Fibroblast of lung (primary cell): Measurements from ENCODE around the gene GLP2R.

Experiments
- EZH2 ChIP-seq: IDR thresholded peaks from 2 replicates; pipeline ENCODE4 v1.5.1; 2012; ENCODE audit warnings: low read length, control low read depth, mild to moderate bottlenecking; ENCODE audit errors: missing control alignments
- TF ChIP-seq, protein P1 (sequence below), 2 donors: IDR thresholded peaks in 1 of 2; conservative IDR thresholded peaks in 1 of 2; 1 replicate in 1 of 2; 2 replicates in 1 of 2; pipeline ENCODE4 v1.5.1; 2011 to 2012; ENCODE audit warnings: low read length in 2 of 2, control low read depth in 1 of 2, inconsistent platforms in 1 of 2, low read depth in 1 of 2, mild to moderate bottlenecking in 1 of 2

DNA sequence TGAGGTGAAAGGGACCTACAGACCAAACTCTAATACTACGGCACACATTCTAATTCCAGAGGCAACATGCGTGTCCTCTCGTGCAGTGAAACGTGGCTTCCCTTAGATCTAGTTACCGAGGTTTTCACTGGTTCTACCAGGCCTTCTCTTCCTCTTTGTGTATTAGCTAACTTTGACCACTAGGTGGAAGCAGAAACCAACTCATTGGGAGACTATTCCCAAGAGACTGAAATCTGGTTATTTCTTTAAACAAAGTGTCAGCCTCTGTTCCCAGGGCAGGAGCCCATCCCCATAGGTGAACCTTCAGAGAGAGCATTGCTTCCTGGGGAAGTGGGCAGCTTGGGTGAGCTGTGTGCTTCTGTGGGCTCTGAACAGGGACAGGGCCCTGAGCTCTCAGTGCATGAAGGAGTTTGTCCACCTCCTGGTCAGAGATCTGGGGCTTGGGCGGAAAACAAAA is 99.0 kb downstream of the GLP2R start:
- TF ChIP-seq EZH2, result no peak
- TF ChIP-seq, protein P1, sequence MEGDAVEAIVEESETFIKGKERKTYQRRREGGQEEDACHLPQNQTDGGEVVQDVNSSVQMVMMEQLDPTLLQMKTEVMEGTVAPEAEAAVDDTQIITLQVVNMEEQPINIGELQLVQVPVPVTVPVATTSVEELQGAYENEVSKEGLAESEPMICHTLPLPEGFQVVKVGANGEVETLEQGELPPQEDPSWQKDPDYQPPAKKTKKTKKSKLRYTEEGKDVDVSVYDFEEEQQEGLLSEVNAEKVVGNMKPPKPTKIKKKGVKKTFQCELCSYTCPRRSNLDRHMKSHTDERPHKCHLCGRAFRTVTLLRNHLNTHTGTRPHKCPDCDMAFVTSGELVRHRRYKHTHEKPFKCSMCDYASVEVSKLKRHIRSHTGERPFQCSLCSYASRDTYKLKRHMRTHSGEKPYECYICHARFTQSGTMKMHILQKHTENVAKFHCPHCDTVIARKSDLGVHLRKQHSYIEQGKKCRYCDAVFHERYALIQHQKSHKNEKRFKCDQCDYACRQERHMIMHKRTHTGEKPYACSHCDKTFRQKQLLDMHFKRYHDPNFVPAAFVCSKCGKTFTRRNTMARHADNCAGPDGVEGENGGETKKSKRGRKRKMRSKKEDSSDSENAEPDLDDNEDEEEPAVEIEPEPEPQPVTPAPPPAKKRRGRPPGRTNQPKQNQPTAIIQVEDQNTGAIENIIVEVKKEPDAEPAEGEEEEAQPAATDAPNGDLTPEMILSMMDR (conservative IDR thresholded peaks at IDR 0.05 in 1 of 2, IDR thresholded peaks at IDR 0.05 in 1 of 2; ENCODE audit: low read depth in 1 of 2, low read length in 2 of 2), result peak; percentile 76 to 87
